ENCODE measurements around the gene ARF3. TPM values are rescaled to one million over a fixed set of nuclear protein-coding genes. Genes with fewer than 3 reads are reported as not detected.

Gene ARF3
- total and polyA plus RNA-seq, 8 donors: 29.5 to 96.0 (median 52.4) TPM

GRCh38 chr12:48954841-48955501, 2.3 kb downstream of the ARF3 start:
- TF ChIP-seq, protein P1, sequence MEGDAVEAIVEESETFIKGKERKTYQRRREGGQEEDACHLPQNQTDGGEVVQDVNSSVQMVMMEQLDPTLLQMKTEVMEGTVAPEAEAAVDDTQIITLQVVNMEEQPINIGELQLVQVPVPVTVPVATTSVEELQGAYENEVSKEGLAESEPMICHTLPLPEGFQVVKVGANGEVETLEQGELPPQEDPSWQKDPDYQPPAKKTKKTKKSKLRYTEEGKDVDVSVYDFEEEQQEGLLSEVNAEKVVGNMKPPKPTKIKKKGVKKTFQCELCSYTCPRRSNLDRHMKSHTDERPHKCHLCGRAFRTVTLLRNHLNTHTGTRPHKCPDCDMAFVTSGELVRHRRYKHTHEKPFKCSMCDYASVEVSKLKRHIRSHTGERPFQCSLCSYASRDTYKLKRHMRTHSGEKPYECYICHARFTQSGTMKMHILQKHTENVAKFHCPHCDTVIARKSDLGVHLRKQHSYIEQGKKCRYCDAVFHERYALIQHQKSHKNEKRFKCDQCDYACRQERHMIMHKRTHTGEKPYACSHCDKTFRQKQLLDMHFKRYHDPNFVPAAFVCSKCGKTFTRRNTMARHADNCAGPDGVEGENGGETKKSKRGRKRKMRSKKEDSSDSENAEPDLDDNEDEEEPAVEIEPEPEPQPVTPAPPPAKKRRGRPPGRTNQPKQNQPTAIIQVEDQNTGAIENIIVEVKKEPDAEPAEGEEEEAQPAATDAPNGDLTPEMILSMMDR (IDR thresholded peaks at IDR 0.05): no peak

DNA sequence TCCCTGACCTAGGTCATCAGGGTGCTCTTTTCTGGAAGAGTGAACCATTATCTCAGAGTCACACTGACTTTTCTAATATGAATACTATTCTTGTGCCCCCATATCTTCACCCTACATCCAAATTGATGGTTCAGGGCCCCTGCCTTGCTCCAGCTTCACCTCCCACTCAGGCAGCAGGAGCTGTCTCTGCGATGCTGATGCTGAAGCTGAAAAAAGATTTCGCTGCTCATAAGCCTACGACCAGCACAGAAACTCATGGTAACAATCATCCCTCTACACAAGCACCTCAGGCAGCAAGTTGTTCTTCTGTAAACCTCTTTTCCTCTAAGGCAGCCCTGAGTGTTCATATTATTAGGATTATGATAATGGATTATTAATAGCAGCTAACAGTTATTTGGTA, 3.2 kb downstream of the ARF3 start:
- no peak overlapping the region for H3K4me3 ChIP-seq
- ATAC-seq (no peak), DNase-seq (peak in 1 of 6 donors; percentile 6), FAIRE-seq (no peak)
- H3K36me3 ChIP-seq: no peaks in the 10 kb centered on the region
- TF ChIP-seq, protein P1 (IDR thresholded peaks at IDR 0.05): no peak
- no peaks in the 10 kb centered on the region for H3K9me3 ChIP-seq
- H3K27me3 ChIP-seq: no peaks in the 10 kb centered on the region
- intact Hi-C loops (cut with DNase I): no loop called here
- no peak overlapping the region for H3K27ac ChIP-seq
- H3K4me1 ChIP-seq: peaks cover 0 to 19% (median 6%) of the 10 kb centered on the region in 3 donors
- 96 to 97% methylated on average over 3 of the region's 3 CpGs for WGBS, 2 donors

More at GRCh38 chr12:48954841-48955501, 2.3 kb downstream of the ARF3 start:
- Histone ChIP-seq H3K4me3 (no peak overlapping the region), H3K27me3 (no peaks in the 10 kb centered on the region), H3K27ac (no peak overlapping the region), H3K36me3 (no peaks in the 10 kb centered on the region), H3K4me1 (peaks cover 0 to 19% (median 6%) of the 10 kb centered on the region in 3 donors), H3K9me3 (no peaks in the 10 kb centered on the region)
- no peak for ATAC-seq
- no peak for FAIRE-seq
- DNase-seq: no peak
- intact Hi-C loops (cut with DNase I): no loop called here
- WGBS, 2 donors: 89 to 94% methylated on average over 3 of the region's 3 CpGs

DNA sequence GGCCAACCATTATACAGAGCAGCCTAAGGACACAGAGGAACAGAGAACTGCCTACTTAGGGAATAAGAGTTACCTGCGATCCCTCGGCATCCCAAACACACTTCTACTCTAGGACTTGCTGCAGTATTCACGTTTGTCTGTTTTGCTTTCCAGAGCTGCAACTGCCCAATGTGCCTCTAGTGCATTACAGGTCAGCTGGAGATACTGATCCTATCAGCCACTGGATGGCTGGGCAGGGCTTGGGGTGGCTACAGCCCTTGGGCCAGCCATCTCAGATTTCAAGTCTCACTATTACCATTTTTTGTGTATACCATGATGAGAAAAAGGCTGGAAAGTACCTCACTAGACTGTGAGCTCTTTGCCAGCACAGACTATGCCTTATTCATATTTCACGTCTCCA, 4.6 kb downstream of the ARF3 start:
- TF ChIP-seq, protein P1 (IDR thresholded peaks at IDR 0.05): no peak
- 85 to 92% methylated on average over 4 of the region's 4 CpGs for WGBS, 2 donors
- no peaks in the 10 kb centered on the region for H3K9me3 ChIP-seq
- H3K36me3 ChIP-seq: no peaks in the 10 kb centered on the region
- H3K27me3 ChIP-seq: no peaks in the 10 kb centered on the region
- FAIRE-seq: no peak
- ATAC-seq: no peak
- H3K4me1 ChIP-seq: peaks cover 0 to 12% (median 6%) of the 10 kb centered on the region in 3 donors
- peak in 1 of 6 donors; percentile 21 for DNase-seq
- H3K4me3 ChIP-seq: no peak overlapping the region
- H3K27ac ChIP-seq: no peak overlapping the region
- intact Hi-C loops (cut with DNase I): no loop called here

- TF ChIP-seq, protein P1 (IDR thresholded peaks at IDR 0.05): no peak
- H3K4me3 ChIP-seq: no peak overlapping the region
- FAIRE-seq: no peak
- peak in 1 of 6 donors; percentile 4 for DNase-seq
- no peaks in the 10 kb centered on the region for H3K36me3 ChIP-seq
- intact Hi-C loops (cut with DNase I): no loop called here
- peak in 1 of 4 donors; percentile 30 for ATAC-seq
- H3K4me1 ChIP-seq: no peaks in the 10 kb centered on the region
- 74 to 77% methylated on average over 3 of the region's 3 CpGs for WGBS, 2 donors
- H3K27ac ChIP-seq: no peak overlapping the region
- no peaks in the 10 kb centered on the region for H3K9me3 ChIP-seq
- no peaks in the 10 kb centered on the region for H3K27me3 ChIP-seq
Observed at GRCh38 chr12:48947727-48948126, 9.6 kb downstream of the ARF3 start.

GRCh38 chr12:48946943-48947342, 10.3 kb downstream of the ARF3 start:
- intact Hi-C loops (cut with DNase I): no loop called here
- DNase-seq: no peak
- no peaks in the 10 kb centered on the region for H3K4me1 ChIP-seq

More at GRCh38 chr12:48946943-48947342, 10.3 kb downstream of the ARF3 start:
- Histone ChIP-seq H3K27ac (no peak overlapping the region), H3K4me3 (no peak overlapping the region), H3K9me3 (no peaks in the 10 kb centered on the region), H3K36me3 (no peaks in the 10 kb centered on the region), H3K27me3 (no peaks in the 10 kb centered on the region)
- ATAC-seq (peak in 3 of 4 donors; percentile 15 to 49 (median 30)), FAIRE-seq (no peak)
- TF ChIP-seq, protein P1 (IDR thresholded peaks at IDR 0.05): no peak
- WGBS, 2 donors: 41 to 43% methylated on average over 6 of the region's 6 CpGs
